Activated CD8-positive, alpha-beta memory T cell treated with anti-CD3 and anti-CD28 coated beads, Interleukin-2, amount 50 U/mL, for 1 hour (primary cell): ENCODE measurements around the gene GRIN1.

Experiments
- DNase-seq: peaks from one replicate; pipeline ENCODE4 v3.0.0-alpha.2; 2020; ENCODE audit errors: extremely low read depth

GRIN1 gene

DNA sequence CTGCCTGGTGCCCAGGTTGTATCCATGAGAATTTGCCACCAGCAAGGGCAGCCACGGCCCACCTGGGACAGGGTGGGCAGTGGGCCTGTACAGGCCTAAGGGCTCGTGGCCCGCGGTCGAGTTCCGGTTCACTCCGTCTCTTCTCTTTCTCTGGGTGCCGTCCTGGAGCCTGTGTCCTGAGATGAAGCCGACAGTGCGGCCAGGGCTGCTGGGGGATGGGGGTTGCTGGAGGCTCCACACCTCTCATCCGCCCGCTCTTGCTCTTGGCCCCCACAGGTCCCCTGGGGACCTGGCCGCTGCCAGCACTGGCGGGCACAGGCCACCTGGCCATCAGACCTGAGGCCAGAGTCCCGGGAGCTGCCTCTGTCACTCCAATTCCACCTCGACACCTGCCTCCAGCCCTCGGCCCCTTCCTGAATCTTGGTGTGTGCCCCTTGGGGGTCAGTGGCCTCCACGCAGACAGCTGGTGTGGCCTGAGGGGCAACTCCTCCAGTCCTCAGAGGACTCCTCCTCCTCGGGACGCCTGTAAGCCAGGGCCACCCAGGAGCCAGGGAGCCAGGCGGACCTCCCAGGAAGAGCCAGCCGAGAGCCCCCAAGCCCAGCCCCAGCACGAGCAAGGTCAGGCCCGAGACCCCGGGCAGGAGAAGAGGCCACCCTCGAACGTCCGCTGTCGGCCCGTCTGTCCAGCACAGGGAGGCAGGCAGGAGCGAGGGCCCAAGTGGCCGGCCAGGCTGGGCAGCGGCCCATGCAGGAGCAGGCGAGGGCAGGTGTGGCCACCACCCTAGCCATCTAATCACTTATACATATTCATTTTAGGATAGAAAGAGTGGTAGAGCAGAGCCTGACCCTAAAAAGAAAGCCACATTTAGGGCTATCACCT is 25.7 kb downstream of the GRIN1 start:
- no peak for DNase-seq

DNA sequence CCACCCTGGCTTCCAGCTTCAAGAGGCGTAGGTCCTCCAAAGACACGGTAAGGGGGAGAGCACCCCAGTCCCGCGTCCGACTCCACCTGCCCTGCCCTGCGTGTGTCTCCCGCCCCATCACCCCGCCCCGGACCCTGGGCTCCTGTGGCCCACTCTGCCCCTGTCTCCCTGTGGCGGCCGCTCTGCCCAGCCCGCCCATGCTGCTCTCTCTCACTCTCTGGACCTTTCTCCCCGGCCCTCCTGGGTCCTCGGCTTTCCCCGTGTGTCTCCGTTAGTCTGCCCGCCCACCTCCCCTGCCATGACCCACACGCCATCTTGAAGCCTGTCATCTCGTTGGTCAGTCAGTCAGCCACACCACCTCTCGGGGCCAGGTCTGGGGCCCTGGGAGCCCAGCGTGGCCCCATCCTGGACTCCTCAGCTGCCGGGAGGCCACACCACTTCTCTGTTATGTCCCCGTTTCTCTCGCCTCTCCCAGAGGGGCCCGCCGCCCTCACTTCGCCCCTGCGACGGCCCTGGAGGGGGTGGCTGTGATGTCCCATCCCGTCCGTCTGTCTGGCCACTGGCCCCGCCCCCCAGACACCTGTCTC is 26.4 kb downstream of the GRIN1 start:
- DNase-seq = no peak

DNA sequence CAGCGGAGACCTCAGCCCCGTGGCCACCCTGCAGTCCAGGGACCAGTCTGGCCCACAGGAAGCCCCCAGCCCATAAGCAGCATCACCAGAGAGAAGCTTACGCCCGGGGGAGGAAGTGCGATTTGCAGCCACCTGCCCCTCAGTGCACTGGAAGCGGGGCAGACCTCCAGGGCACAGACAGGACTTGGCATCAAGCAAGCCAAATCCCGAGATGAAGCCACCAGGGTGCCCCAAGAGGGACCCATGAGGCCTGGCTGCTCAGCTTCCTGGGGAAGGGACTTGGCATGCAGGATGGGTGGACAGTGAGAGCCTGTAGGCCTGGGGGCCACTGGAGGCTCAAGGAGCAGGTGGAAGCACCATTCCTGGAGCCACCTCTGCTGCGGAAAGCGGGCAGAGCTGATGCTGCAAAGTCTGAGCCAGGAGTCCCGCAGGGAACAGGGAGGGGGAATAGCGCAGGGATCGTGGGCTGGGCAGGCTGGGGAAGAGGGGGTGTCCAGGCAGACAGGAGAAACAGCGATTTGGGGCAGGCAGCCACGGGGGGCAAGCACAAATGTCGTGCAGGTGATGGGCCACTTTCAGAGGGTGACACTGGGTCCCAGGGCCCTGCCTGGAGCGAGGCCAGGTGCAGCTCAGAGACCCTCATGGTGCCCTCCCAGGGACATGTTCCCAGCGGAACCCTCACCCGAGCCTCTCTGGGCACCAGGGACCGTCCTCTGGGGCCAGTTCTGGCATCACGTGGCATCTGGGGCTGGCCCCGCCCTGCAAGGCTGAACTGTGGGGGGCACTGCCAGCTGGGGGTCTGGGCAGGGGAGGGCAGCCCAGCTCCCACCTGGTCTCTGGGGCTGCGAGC is 27.7 kb downstream of the GRIN1 start:
- no peak for DNase-seq

DNA sequence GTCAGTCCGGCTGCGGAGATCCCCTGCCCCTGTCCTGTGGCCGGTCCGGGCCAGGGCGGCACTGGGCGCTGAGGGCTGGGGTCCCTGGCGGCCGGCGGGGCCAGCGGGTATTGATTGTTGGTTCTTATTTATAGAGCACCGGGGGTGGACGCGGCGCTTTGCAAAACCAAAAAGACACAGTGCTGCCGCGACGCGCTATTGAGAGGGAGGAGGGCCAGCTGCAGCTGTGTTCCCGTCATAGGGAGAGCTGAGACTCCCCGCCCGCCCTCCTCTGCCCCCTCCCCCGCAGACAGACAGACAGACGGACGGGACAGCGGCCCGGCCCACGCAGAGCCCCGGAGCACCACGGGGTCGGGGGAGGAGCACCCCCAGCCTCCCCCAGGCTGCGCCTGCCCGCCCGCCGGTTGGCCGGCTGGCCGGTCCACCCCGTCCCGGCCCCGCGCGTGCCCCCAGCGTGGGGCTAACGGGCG is 28.4 kb downstream of the GRIN1 start:
- no peak for DNase-seq

DNA sequence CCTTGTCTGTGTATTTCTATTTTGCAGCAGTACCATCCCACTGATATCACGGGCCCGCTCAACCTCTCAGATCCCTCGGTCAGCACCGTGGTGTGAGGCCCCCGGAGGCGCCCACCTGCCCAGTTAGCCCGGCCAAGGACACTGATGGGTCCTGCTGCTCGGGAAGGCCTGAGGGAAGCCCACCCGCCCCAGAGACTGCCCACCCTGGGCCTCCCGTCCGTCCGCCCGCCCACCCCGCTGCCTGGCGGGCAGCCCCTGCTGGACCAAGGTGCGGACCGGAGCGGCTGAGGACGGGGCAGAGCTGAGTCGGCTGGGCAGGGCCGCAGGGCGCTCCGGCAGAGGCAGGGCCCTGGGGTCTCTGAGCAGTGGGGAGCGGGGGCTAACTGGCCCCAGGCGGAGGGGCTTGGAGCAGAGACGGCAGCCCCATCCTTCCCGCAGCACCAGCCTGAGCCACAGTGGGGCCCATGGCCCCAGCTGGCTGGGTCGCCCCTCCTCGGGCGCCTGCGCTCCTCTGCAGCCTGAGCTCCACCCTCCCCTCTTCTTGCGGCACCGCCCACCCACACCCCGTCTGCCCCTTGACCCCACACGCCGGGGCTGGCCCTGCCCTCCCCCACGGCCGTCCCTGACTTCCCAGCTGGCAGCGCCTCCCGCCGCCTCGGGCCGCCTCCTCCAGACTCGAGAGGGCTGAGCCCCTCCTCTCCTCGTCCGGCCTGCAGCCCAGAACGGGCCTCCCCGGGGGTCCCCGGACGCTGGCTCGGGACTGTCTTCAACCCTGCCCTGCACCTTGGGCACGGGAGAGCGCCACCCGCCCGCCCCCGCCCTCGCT is 29.0 kb downstream of the GRIN1 start:
- DNase-seq = no peak

DNA sequence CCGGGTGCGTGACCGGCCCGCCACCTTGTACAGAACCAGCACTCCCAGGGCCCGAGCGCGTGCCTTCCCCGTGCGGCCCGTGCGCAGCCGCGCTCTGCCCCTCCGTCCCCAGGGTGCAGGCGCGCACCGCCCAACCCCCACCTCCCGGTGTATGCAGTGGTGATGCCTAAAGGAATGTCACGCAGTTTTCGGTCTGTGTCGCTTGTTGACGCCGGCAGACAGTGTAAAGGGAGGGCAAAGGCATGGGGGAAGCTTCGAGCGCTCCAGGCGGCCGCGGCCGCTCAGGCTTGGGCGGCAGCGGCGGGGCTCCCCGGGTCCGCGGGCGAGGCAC is 29.6 kb downstream of the GRIN1 start:
- DNase-seq = no peak

DNA sequence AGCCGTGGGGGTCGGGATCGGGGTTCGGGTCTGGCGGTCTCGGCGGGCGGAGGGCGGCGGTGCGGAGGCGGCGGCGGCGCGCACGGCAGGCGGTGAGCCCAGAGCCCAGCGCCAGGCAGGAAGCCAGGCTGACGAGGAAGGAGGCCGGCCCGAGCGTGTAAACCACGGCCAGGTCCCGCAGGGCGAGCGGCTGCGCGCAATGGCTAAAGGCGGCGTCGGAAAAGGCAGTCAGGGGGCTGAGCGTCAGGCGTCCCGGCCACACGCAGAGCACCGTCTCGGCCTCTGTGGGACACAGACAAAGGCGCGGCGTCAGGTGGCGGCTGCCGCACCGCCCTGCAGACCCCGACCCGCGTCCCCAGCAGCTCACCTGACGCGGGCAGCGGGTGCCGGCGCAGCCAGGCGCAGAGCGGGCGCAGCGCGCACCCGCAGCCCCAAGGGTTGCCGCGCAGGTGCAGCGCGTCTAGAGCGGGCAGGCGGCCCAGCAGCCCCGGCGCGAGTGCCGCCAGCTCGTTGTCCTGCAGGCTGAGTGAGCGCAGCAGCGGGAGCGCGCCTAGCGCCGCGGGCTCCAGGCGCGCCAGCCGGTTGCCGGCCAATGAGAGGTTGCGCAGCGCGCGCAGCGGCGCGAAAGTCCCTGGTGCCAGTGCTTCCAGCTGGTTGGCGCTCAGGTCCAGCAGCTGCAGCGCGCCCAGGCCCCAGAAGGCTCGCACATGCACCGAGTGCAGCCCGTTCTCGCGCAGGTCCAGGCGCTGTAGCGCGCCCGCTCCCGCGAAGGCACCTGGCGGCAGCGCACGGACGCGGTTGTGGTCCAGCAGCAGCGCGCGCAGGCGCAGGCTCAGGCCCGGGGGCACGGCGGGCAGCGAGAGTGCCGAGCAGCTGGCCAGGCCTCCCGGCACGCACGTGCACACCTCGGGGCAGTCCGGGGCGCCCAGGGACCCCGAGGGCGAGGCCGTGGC is 30.2 kb downstream of the GRIN1 start:
- no peak for DNase-seq

DNA sequence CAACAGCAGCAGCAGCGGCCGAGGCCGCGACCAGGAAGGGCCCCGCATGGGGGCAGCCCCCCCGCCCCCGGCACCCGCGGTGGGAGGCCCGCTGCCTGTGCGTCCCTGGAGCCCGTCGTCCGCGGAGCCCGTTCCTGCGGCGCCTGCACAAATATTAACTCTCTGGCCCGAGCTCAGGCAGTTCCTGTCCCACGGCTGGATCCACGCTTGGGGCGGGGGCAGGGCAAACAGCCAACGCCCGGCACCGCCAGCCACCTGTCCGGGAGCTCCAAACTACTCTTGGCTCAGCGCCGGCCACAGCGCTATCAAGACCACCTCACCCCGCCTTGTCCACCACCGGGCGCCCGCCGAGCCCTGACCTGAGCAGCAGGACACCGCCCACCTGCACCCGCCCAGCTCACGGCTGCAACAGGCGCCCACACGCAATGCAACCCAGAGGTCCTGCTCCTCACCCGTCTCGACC is 31.0 kb downstream of the GRIN1 start, which contains the start of gene LRRC26:
Gene LRRC26 (minus strand): TSS at position 156 of the 463 bp plus-strand sequence. CDS start 108 bp downstream, at position 48.
- no peak for DNase-seq

DNA sequence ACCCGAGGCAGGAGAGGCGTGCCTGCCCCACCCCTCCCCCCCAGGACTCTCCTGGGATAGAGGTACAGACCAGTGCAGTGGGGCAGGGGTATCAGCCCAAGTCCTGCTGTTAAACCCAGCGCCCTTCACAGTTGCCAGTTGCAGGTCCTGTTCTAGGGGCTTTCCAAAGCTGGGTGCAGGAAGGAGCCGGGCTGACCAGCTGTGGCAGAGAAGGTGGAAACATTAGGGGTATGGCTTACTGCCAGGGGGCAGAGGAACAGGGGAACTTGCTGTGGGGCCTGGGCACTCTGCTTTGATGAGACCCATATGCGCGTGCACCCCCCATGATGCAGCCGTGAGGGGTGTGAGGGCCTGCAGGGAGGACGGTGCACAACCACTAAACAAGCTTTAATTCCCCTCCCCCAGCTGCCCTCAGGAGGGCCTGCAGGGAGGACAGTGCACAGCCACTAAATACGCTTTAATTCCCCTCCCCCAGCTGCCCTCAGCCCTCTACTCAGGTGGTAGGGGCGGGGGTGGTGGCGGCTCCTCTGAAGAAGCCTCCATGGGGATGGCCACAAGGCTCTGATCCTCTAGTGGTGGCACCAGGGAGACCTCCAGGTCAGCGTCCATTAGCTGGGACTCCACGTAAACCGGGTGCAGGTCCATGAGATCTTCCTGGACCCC is 31.7 kb downstream of the GRIN1 start:
- DNase-seq = no peak

DNA sequence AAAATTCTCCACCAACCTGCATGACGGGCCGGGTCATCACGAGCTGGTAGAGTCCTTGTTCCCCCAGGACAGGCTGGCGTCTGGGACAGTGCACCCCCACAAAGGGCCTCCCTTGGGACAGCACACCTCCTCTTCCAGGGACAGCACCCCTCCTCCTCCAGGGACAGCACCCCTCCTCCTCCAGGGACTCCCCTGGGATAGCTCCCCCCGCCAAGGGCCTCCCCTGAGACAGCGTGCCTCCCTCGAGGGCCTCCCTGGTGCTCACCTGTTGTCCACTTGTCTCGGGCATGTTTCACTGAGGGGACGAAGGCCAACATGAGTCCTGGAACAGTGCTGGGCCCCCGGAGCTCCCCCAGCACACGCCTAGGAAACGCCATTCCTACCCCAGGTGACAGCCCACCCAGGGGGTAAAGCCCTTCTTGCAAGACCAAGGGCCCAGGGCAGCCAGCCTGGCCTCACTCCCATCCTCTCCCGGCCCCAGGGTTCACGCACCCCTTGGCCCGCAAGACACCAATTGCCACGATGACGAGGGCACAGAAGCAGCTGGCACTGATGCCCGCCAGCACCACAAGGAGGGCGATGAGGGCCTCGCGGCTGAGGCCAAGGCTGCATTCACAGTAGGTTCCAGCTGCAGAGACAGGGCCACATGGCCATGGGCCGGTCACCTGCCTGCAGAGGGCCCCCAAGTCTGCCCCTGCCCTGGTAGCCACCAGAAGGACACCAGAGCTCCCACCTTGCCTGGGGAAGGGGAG is 32.4 kb downstream of the GRIN1 start:
- no peak for DNase-seq

DNA sequence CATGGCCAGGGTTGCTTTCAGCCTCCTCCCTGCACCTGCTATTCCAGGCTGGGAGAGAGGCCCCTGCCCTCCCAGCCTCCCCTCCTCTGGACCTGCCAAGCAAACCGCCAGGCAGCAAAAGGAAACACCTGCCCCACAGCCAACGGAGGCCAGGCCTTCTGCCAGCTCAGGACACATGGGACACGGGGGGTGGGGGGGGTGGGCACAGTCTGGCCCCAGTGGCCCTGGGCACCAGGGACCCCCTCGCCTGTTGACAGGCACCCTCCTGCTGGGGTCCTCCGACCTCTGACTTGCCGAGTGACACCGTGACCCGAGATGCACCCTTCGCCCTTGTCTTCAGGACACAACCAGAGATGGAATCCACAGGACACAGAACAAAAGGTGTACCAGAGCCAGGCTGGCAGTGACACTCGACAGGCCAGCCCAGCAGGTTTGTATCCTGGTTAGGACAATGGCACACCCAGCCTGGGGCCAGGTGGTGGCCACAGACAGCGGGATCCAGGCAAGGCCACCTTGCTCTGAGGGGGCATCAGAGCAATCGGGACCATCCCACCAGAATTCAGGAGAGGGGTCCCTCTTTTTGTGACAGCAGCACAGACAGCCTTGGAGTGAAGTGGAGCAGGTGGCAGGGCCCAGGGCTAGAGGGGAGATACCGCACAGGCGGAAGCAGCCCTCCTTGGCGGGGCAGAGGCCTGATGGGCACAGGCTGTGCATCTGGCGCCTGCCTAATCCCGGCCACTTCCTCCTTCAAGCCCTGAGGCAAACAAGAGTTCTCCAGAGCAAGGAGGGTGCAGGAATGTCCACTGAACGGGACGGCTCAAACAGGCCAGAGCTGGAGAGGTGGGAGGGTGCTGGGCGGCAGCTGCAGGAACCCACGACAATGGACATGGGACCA is 34.2 kb downstream of the GRIN1 start:
- DNase-seq = no peak

DNA sequence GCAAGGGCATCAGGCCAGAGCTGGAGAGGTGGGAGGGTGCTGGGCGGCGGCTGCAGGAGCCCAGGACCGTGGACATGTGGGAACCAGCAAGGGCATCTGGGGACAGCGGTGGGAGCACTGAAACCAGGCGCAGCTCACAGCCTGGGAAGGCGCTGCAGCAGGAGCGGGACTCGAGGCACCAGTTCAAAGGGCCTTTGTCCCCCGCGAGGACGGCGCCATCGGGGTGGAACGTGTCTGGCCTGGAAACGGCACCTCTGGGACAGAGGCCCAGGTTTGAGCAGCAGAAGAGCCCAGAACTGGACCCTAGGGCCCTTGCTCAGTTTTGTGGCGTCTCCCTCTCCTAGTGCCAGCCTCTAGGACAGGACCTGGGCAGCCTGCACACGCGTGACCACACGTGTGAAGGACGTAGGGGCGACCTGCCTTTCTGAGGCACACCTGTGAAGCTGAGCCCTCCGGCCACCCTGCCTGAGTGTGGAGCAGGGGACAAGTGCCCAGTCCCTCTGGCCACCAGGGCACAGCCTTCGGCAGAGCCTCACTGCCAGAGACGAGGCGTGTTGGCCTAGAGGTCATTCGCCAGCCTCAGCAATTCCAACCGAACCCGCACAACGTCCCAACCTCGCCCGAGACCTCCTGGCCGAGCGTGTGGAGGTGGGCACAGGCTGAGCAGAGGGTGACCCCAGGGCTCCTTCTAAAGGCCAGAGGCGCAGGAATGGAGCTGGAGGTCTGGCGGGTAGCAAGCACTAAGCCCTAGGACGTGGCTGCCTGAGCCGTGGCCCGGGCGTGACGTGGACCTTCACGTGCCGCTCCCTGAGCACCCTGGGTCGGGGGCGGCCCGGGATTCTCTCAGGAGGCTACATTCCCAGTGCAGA is 35.1 kb downstream of the GRIN1 start:
- DNase-seq = no peak

DNA sequence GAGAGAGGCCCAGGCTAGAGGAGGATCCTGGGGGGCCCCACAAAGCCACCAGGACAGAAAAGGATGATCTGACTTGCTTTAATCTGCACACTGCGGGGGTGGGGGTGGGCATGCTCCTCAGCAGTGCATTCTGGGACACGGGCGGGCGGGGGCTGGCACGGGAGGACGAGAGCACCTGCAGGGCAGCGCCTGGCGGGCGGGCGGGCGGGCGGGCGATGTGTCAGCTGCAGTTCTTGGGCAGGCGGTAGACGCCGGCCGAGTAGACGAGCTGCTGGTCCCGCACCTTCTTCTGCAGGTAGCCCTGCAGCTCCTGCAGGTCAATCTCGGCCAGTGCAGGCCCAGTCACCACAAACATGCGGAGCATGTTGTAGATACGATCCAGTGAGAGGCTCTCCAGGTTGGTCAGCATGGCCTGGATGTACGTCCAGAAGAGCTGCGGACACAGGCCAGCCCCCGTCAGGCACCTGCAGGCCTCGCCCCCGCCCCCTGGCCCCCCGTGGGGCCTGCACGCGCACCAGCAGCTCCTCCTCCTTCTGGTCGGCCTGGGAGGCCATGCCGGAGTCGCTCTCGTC is 35.9 kb downstream of the GRIN1 start:
- no peak for DNase-seq

DNA sequence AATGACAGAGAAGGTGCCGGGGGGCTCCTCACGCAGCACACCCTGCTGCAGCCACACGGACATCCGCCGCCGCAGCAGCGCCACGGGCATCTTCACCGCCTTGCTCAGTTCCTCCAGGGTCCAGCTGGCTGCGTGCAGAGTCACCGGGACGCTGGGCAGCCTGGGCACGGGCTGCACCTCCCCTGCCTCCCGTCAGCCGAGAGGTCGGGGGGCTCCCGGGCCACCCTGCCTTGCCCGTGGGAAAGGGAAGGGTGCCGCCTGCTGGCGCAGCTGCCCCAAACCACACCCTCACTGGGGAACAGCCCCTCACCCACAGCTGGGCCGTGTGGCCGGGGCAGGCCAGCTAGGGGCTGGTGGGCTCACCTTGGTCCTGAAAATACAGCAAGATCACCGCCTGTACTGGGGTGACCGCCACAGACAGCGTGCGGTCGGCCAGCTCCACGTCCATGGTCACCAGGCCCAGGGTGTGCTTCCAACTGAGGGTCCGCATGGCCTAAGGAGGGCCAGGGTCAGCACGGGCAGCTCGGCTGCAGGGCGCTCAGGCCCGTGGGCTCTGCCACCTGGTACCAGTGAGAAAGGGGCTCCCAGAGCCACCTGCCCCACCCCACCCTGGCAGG is 36.5 kb downstream of the GRIN1 start:
- no peak for DNase-seq

DNA sequence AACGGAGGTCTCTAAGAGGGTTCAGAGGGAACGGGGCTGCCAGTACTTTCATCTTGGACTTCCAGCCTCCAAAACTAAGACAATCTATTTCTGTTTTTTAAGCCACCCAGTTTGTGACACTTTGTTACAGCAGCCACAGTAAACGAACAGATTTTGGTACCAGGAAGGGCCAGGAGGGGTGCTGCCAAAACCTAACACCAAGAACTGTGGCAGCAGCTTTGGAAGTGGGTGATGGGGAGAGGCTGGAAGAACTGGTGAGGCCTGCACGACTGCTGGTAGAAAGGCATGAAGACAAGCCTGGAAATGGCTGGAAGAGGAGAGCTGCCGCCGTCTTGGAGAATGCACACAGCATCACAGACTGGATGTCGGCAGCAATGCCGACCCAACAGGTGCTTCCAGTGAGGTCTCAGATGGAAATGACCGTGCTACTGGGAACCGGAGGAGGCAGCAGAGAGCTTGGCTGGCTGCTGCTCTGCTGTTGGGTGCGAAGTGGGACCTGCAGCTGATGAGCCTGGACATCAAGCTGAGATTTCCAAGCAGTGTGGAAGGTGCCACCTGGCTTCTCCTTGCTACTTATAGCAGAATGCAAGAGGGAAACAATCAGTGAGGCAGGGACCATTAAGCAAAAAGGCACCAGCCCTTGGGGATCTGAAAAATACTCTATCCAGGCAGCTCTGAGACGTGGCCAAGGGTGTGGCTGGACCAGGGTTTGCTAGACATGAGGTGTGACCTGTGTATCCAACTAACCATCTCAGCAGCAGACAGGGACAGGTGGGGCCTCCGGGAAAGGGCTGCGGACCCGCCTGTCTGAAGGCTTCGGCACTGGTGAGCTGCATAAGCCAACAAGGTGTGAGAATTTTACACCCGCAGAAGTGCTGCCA is 37.6 kb downstream of the GRIN1 start:
- DNase-seq = no peak
